ENCODE data around the gene CMSS1. TPM values are rescaled to one million over a fixed set of nuclear protein-coding genes. Genes with fewer than 3 reads are reported as not detected.

CMSS1 gene
- total RNA-seq, 1 donor from 2014 or later = 41.1 TPM

DNA sequence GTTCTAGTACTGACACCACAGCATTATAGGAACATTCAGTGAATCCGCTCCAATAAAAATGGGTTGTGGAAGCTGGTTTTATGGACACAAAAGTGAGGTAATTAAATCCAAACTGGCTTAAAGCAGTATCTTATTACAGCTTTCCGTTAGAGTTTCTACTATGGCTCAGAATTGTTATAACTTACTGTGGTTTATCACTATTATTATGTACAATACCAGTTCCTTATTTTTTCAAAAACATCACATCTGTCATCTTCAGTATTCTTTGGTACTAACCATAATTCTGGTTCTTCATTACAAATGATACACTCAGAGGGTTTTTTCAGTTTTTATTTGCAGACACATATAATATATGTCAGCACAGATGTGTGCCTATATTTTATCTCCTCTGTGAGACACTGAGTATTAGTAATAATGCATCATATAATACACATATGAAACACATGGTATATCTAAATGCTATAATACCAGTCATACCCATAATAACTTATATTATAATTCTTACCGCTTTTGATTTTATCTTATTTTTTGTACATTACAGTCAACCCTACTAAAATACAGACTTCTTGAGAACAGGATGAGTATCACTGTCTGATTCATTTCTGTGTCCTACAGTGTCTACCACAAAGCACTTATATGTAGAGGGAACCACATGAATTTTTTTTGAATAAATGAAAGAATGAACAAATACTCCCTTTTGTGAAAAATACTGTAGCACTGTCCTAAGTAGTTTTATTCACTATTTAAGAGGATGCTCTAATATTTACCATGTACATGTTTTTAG is 39.0 kb downstream of the CMSS1 start:
- CTCF ChIA-PET = interaction anchor here (0.7 kb wide), 1 partner anchor 25 kb away, joined by 3 read pairs; no protein-coding TSS in a partner anchor
- POLR2A ChIA-PET = no interaction called here
- Mint-ChIP-seq H3K27ac (no peak overlapping the region), H3K9me3 (no peaks in the 10 kb centered on the region), H3K4me1 (peaks cover 2% of the 10 kb centered on the region), H3K27me3 (no peaks in the 10 kb centered on the region), H3K36me3 (ENCODE audit: low read depth) (no peaks in the 10 kb centered on the region), H3K4me3 (no peak overlapping the region)
- no peak for TF ChIP-seq CTCF (IDR thresholded peaks at IDR 0.05)
- no peak for ATAC-seq (ENCODE audit: low read depth)
- intact Hi-C loops (cut with micrococcal nuclease) = no loop called here
- DNase-seq = no peak

DNA sequence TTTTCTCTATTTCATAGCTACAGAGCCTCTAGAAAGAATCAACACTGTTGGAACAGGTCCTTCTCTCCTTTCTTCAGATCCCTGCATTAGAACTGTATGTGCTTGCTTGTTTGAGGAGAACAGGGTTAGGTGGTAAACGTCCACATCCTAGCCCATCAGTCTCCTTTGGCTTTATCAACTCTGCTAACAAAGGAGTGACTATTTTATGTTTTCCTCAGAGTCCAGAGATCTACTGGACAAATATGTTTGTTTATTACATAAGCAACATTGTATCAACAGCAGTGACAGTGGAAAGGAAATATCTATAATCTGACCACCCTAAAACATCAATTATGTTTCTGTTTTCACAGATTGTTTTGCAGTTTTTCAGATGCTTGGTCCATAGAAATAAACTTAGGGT is 39.6 kb downstream of the CMSS1 start:
- intact Hi-C loops (cut with micrococcal nuclease) = no loop called here
- H3K27me3 Mint-ChIP-seq = no peaks in the 10 kb centered on the region
- TF ChIP-seq CTCF (IDR thresholded peaks at IDR 0.05) = no peak
- no peak for DNase-seq
- no peak for ATAC-seq (ENCODE audit: low read depth)
- H3K4me1 Mint-ChIP-seq = peaks cover 2% of the 10 kb centered on the region
- no peaks in the 10 kb centered on the region for H3K36me3 Mint-ChIP-seq (ENCODE audit: low read depth)
- POLR2A ChIA-PET = no interaction called here
- no peaks in the 10 kb centered on the region for H3K9me3 Mint-ChIP-seq
- CTCF ChIA-PET = interaction anchor here (0.7 kb wide), 1 partner anchor 26 kb away, joined by 3 read pairs; no protein-coding TSS in a partner anchor
- H3K4me3 Mint-ChIP-seq = no peak overlapping the region
- H3K27ac Mint-ChIP-seq = no peak overlapping the region

GRCh38 chr3:99858469-99858868 is 40.8 kb downstream of the CMSS1 start:
- H3K27ac Mint-ChIP-seq = no peak overlapping the region
- POLR2A ChIA-PET = no interaction called here
- no peaks in the 10 kb centered on the region for H3K27me3 Mint-ChIP-seq
- peaks cover 5% of the 10 kb centered on the region for H3K36me3 Mint-ChIP-seq (ENCODE audit: low read depth)
- CTCF ChIA-PET = no interaction called here
- no peak for ATAC-seq (ENCODE audit: low read depth)
- no peak for TF ChIP-seq CTCF (IDR thresholded peaks at IDR 0.05)
- H3K4me3 Mint-ChIP-seq = no peak overlapping the region
- H3K9me3 Mint-ChIP-seq = no peaks in the 10 kb centered on the region
- no peak for DNase-seq
- intact Hi-C loops (cut with micrococcal nuclease) = no loop called here
- H3K4me1 Mint-ChIP-seq = peaks cover 2% of the 10 kb centered on the region

- TF ChIP-seq CTCF (IDR thresholded peaks at IDR 0.05) = no peak
Measured at GRCh38 chr3:99859825-99860224, 42.2 kb downstream of the CMSS1 start.

DNA sequence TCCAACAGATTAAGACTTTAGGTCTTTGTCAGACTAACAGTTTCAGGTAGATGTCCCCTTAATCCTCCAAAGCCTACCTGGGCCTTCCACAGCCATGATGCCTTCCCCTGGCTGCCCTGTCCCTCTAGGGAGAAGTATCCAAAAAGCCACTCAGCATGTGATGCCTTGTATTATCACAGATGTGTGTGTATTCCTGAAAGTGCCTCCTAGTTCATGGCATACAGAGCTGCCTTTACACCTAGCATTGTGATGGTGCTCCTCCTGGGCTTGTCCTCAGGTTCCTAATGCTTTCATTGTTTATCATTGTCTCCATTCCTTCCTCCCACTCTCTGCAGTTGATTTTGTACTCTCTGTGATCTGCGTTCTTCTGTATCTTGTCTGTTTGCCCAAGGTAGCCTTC is 43.6 kb downstream of the CMSS1 start:
- H3K4me1 Mint-ChIP-seq = peaks cover 3% of the 10 kb centered on the region
- no peak overlapping the region for H3K4me3 Mint-ChIP-seq
- DNase-seq (no peak), ATAC-seq (ENCODE audit: low read depth) (no peak)
- intact Hi-C loops (cut with micrococcal nuclease) = no loop called here
- H3K9me3 Mint-ChIP-seq = no peaks in the 10 kb centered on the region
- no peak overlapping the region for H3K27ac Mint-ChIP-seq
- CTCF ChIA-PET = no interaction called here
- no peaks in the 10 kb centered on the region for H3K27me3 Mint-ChIP-seq
- H3K36me3 Mint-ChIP-seq (ENCODE audit: low read depth) = peaks cover 5% of the 10 kb centered on the region
- POLR2A ChIA-PET = no interaction called here
- TF ChIP-seq CTCF (IDR thresholded peaks at IDR 0.05) = no peak

More at GRCh38 chr3:99859825-99860224, 42.2 kb downstream of the CMSS1 start:
- ATAC-seq (ENCODE audit: low read depth) (no peak), DNase-seq (no peak)
- CTCF ChIA-PET = no interaction called here
- Mint-ChIP-seq H3K27me3 (no peaks in the 10 kb centered on the region), H3K9me3 (no peaks in the 10 kb centered on the region), H3K36me3 (ENCODE audit: low read depth) (peaks cover 5% of the 10 kb centered on the region), H3K4me1 (peaks cover 2% of the 10 kb centered on the region), H3K27ac (no peak overlapping the region), H3K4me3 (no peak overlapping the region)
- POLR2A ChIA-PET = no interaction called here
- intact Hi-C loops (cut with micrococcal nuclease) = no loop called here

Measured in activated B cell treated with CpG ODN at 0.5 μM for 24 hours (primary cell).